ENCODE measurements around the gene RPRD1B. TPM values are rescaled to one million over a fixed set of nuclear protein-coding genes. Genes with fewer than 3 reads are reported as not detected.

RPRD1B gene
- total and polyA plus RNA-seq, 2 of the 13 experiments (the other 11 are each of a cell fraction or from before 2014, with no cell fraction given): 31.1 to 41.5 TPM

GRCh38 chr20:37986873-37987601, 46.5 kb upstream of the RPRD1B start (continued):
- TF ChIP-seq ZFP36L1 (CRISPR knock-in tag; IDR thresholded peaks at IDR 0.05): peak; percentile 54; the same call in 1 of the 2 replicates
- no peak for TF ChIP-seq ZNF724P (CRISPR knock-in tag; IDR thresholded peaks at IDR 0.05; ENCODE audit: borderline replicate concordance)
- 0 out of 2 replicates have a peak, but pooled peaks have one; percentile 40 for TF ChIP-seq ZNF691 (CRISPR knock-in tag; IDR thresholded peaks at IDR 0.05; ENCODE audit: borderline replicate concordance, low read depth)
- no peak for TF ChIP-seq NFE2L1 (CRISPR knock-in tag; IDR thresholded peaks at IDR 0.05; ENCODE audit: borderline replicate concordance)
- TF ChIP-seq XRCC5 (optimal IDR thresholded peaks at IDR 0.05; ENCODE audit: low read length): peak; percentile 24
- 0 out of 2 replicates have a peak, but pooled peaks have one; percentile 36 for TF ChIP-seq ETV6 (CRISPR knock-in tag; conservative IDR thresholded peaks at IDR 0.05)
- 0 out of 2 replicates have a peak, but pooled peaks have one; percentile 36 for TF ChIP-seq PITX1 (CRISPR knock-in tag; IDR thresholded peaks at IDR 0.05)
- TF ChIP-seq STAG1 (CRISPR knock-in tag; IDR thresholded peaks at IDR 0.05): no peak
- TF ChIP-seq ZNF629 (CRISPR knock-in tag; conservative IDR thresholded peaks at IDR 0.05): 0 out of 2 replicates have a peak, but pooled peaks have one; percentile 4
- TF ChIP-seq ZNF687 (CRISPR knock-in tag; IDR thresholded peaks at IDR 0.05): peak; percentile 79
- TF ChIP-seq HDAC2 (CRISPR knock-in tag; IDR thresholded peaks at IDR 0.05): peak; percentile 60
- peak; percentile 51; the same call in 1 of the 2 replicates for TF ChIP-seq ZSCAN29 (CRISPR knock-in tag; conservative IDR thresholded peaks at IDR 0.05)
- TF ChIP-seq HIC2 (CRISPR knock-in tag; IDR thresholded peaks at IDR 0.05; ENCODE audit: low read depth): peak; percentile 45; the same call in 1 of the 2 replicates
- no peak for TF ChIP-seq MZF1 (CRISPR knock-in tag; IDR thresholded peaks at IDR 0.05; ENCODE audit: borderline replicate concordance)
- TF ChIP-seq ZNF276 (CRISPR knock-in tag; IDR thresholded peaks at IDR 0.05; ENCODE audit: low read depth): no peak
- 0 out of 2 replicates have a peak, but pooled peaks have one; percentile 22 for TF ChIP-seq ATF3 (CRISPR knock-in tag; IDR thresholded peaks at IDR 0.05)
- TF ChIP-seq PHF21A (CRISPR knock-in tag; IDR thresholded peaks at IDR 0.05): peak; percentile 70
- TF ChIP-seq LCORL (IDR thresholded peaks at IDR 0.05): no peak
- peak; percentile 85 for TF ChIP-seq LCORL (CRISPR knock-in tag; IDR thresholded peaks at IDR 0.05)
- peak; percentile 28; the same call in 1 of the 2 replicates for TF ChIP-seq MEIS1 (CRISPR knock-in tag; IDR thresholded peaks at IDR 0.05; ENCODE audit: borderline replicate concordance)
